HEK293T (cell line): ENCODE results near the gene KYAT1.

ENCODE experiments used
- CTCF ChIA-PET: fragments of 350-600 bp; formaldehyde crosslinking; extraction: SDS; loops from one replicate; lab custom pipeline; 2021; ENCODE audit warnings: antibody characterized with exemption, inconsistent platforms; lab: Yijun Ruan, JAX
- POLR2A ChIA-PET: fragments of 350-600 bp; formaldehyde crosslinking; extraction: SDS; loops from one replicate; lab custom pipeline; 2020; ENCODE audit warnings: antibody characterized with exemption, inconsistent platforms; lab: Yijun Ruan, JAX
- DNase-seq: peaks from one replicate; pipeline ENCODE4 v3.0.0; 2012; ENCODE audit warnings: mixed read lengths; ENCODE audit errors: extremely low spot score
- ARNT ChIP-seq: fragments of 450-650 bp; IDR thresholded peaks from 2 replicates; pipeline ENCODE4 v1.6.1; 2017; ENCODE audit warnings: mild to moderate bottlenecking
- BHLHE40 ChIP-seq: fragments of 450-650 bp; IDR thresholded peaks from 2 replicates; pipeline ENCODE4 v1.6.1; 2016; ENCODE audit warnings: mild to moderate bottlenecking, moderate library complexity, borderline replicate concordance
- CTBP1 ChIP-seq: fragments of 450-650 bp; IDR thresholded peaks from 2 replicates; pipeline ENCODE4 v1.6.1; 2016; ENCODE audit warnings: borderline replicate concordance
- ELF4 ChIP-seq: fragments of 450-650 bp; IDR thresholded peaks from 2 replicates; pipeline ENCODE4 v1.6.1; 2017; ENCODE audit warnings: antibody characterized with exemption
- FOXA1 ChIP-seq: fragments of 450-650 bp; IDR thresholded peaks from 2 replicates; pipeline ENCODE4 v1.6.1; 2016; ENCODE audit warnings: mild to moderate bottlenecking
- FOXK2 ChIP-seq: fragments of 450-650 bp; IDR thresholded peaks from 2 replicates; pipeline ENCODE4 v1.6.1; 2016; ENCODE audit warnings: mild to moderate bottlenecking
- FOXM1 ChIP-seq: fragments of 450-650 bp; IDR thresholded peaks from 2 replicates; pipeline ENCODE4 v1.6.1; 2017; ENCODE audit warnings: mild to moderate bottlenecking, borderline replicate concordance
- HDGF ChIP-seq: fragments of 450-650 bp; IDR thresholded peaks from 2 replicates; pipeline ENCODE4 v1.6.1; 2017; ENCODE audit warnings: antibody characterized with exemption, borderline replicate concordance
- L3MBTL2 ChIP-seq: fragments of 450-650 bp; conservative IDR thresholded peaks from 2 replicates; pipeline ENCODE4 v1.6.1; 2016; ENCODE audit warnings: mild to moderate bottlenecking
- LEF1 ChIP-seq: fragments of 450-650 bp; IDR thresholded peaks from 2 replicates; pipeline ENCODE4 v1.6.1; 2017; ENCODE audit warnings: mild to moderate bottlenecking, borderline replicate concordance
- NFRKB ChIP-seq: fragments of 450-650 bp; IDR thresholded peaks from 2 replicates; pipeline ENCODE4 v1.6.1; 2016; ENCODE audit warnings: mild to moderate bottlenecking, moderate library complexity
- PKNOX1 ChIP-seq: fragments of 450-650 bp; IDR thresholded peaks from 2 replicates; pipeline ENCODE4 v1.6.1; 2016
- SP1 ChIP-seq: fragments of 450-650 bp; IDR thresholded peaks from 2 replicates; pipeline ENCODE4 v1.6.1; 2017
- SUZ12 ChIP-seq: fragments of 450-650 bp; IDR thresholded peaks from 2 replicates; pipeline ENCODE4 v1.6.1; 2016; ENCODE audit warnings: mild to moderate bottlenecking
- TARDBP ChIP-seq: fragments of 450-650 bp; IDR thresholded peaks from 2 replicates; pipeline ENCODE4 v1.6.1; 2016
- ZNF384 ChIP-seq: fragments of 450-650 bp; IDR thresholded peaks from 2 replicates; pipeline ENCODE4 v1.6.1; 2016

Gene KYAT1

GRCh38 chr9:128910906-128911305 is 29.2 kb upstream of the KYAT1 start:
- DNase-seq: no peak
- CTCF ChIA-PET: no interaction called here
- TF ChIP-seq BHLHE40 (no peak), L3MBTL2 (no peak), SUZ12 (no peak), ARNT (no peak), CTBP1 (no peak), FOXK2 (no peak), ZNF384 (no peak), ELF4 (no peak), SP1 (no peak), FOXM1 (no peak), LEF1 (no peak), TARDBP (no peak), FOXA1 (no peak)
- POLR2A ChIA-PET: interaction anchor here (2.1 kb wide), 1 partner anchor 11 kb away, joined by 8 read pairs; the partner anchor contains the start of gene PHYHD1

- TF ChIP-seq BHLHE40: no peak
- no peak for TF ChIP-seq PKNOX1
- TF ChIP-seq ARNT: no peak
- no peak for TF ChIP-seq ZNF384
- no peak for TF ChIP-seq SP1
- TF ChIP-seq FOXK2: no peak
- TF ChIP-seq SUZ12: no peak
- no peak for TF ChIP-seq CTBP1
- no peak for TF ChIP-seq TARDBP
- TF ChIP-seq FOXA1: no peak
- no peak for TF ChIP-seq LEF1
- ChIA-PET CTCF (no interaction called here), POLR2A (no interaction called here)
- no peak for DNase-seq
These were observed 28.1 kb upstream of the KYAT1 start for GRCh38 chr9:128909859-128910258.

- POLR2A ChIA-PET: interaction anchor here (0.8 kb wide), 1 partner anchor 13 kb away, joined by 3 read pairs; the partner anchor contains the start of gene PHYHD1
- no peak for DNase-seq
- CTCF ChIA-PET: interaction anchor here (0.5 kb wide), 1 partner anchor 36 kb away, joined by 5 read pairs; no protein-coding TSS in a partner anchor
- TF ChIP-seq CTBP1: no peak
- no peak for TF ChIP-seq PKNOX1
- no peak for TF ChIP-seq FOXM1
- TF ChIP-seq ARNT: no peak
- TF ChIP-seq ELF4: no peak
- no peak for TF ChIP-seq TARDBP
- no peak for TF ChIP-seq SP1
- TF ChIP-seq BHLHE40: no peak
- no peak for TF ChIP-seq SUZ12
- no peak for TF ChIP-seq FOXA1
- TF ChIP-seq FOXK2: no peak
- TF ChIP-seq ZNF384: no peak
- TF ChIP-seq LEF1: no peak
- TF ChIP-seq HDGF: no peak
- no peak for TF ChIP-seq L3MBTL2
- TF ChIP-seq NFRKB: no peak
These were observed 26.6 kb upstream of the KYAT1 start for GRCh38 chr9:128908372-128908771.

- POLR2A ChIA-PET: no interaction called here
- TF ChIP-seq FOXK2: no peak
- TF ChIP-seq LEF1: no peak
- no peak for TF ChIP-seq NFRKB
- no peak for TF ChIP-seq BHLHE40
- no peak for TF ChIP-seq SUZ12
- no peak for TF ChIP-seq HDGF
- no peak for TF ChIP-seq FOXM1
- TF ChIP-seq TARDBP: no peak
- no peak for TF ChIP-seq ZNF384
- TF ChIP-seq L3MBTL2: no peak
- no peak for DNase-seq
- CTCF ChIA-PET: no interaction called here
These were observed 25.0 kb upstream of the KYAT1 start for GRCh38 chr9:128906741-128907140.

GRCh38 chr9:128905964-128906363 is 24.2 kb upstream of the KYAT1 start:
- CTCF ChIA-PET: no interaction called here
- POLR2A ChIA-PET: no interaction called here
- TF ChIP-seq CTBP1 (no peak), ARNT (no peak), L3MBTL2 (no peak), ZNF384 (no peak), FOXK2 (no peak), HDGF (no peak), PKNOX1 (no peak), TARDBP (no peak), BHLHE40 (no peak), FOXM1 (no peak), FOXA1 (no peak), LEF1 (no peak), SUZ12 (no peak), SP1 (no peak), ELF4 (no peak)

GRCh38 chr9:128903871-128904620 is 22.3 kb upstream of the KYAT1 start:
- ChIA-PET POLR2A (no interaction called here), CTCF (no interaction called here)
- TF ChIP-seq BHLHE40: no peak
- no peak for TF ChIP-seq CTBP1
- no peak for TF ChIP-seq FOXK2
- TF ChIP-seq ZNF384: no peak
- TF ChIP-seq HDGF: no peak
- no peak for TF ChIP-seq ELF4
- TF ChIP-seq FOXM1: no peak
- TF ChIP-seq FOXA1: no peak
- TF ChIP-seq NFRKB: no peak
- no peak for TF ChIP-seq LEF1
- TF ChIP-seq ARNT: no peak
- TF ChIP-seq SP1: no peak
- no peak for TF ChIP-seq PKNOX1
- no peak for DNase-seq

More at GRCh38 chr9:128905964-128906363, 24.2 kb upstream of the KYAT1 start:
- no peak for DNase-seq
